ENCODE data around the gene TUBGCP2. TPM values are rescaled to one million over a fixed set of nuclear protein-coding genes. Genes with fewer than 3 reads are reported as not detected.

Gene TUBGCP2
- total RNA-seq, 2 donors from 2014 or later, result 53.8 to 53.9 TPM

DNA sequence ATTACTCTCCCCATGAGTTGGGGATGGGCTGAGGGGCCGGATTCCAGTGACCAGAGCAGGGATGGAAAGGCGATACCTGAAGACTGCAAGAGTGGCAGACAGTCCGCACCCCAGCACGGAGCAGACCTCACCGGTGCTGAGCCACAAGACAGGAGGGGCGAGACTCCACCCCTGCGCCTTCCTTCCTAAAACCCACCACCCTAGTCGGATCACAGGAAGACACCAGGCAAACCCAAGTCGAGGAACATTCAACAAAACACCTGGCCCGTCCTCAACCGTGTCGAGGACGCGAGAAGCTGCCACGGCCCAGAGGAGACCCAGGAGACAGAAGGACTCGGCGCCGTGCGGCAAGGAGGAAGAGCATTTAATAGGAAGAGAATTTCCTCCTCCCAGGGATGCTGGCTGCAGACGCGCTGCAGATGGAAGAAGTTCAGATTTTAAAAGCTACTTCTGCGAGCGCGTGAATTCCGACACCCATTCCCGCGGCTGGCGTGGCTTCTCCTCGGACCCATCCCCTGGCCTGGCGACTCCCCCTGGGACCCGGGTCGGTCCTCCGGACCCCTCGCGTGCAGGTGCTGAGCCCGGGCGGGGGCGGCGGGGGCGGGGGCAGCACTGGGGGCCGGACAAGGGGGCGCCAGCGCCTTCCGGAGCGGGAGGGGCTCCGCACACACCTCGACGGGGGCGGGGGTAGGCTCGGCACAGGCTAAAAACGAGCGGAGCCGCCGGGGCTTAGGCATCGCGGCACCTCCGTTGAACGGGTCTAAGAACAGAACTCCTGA is 79.2 kb downstream of the TUBGCP2 start:
- no peak for ATAC-seq
- no peak for DNase-seq
- intact Hi-C loops (cut with DNase I, micrococcal nuclease), result no loop called here

Small RNAs within 50 kb of the gene (microRNA-seq; reads per million reads assigned to microRNA genes)
- gene MIR202, result 1.1 to 4.1 reads per million in 2 donors

Other genes with a start within 250 kb of the TUBGCP2 start
- gene ADGRA1, start 220.9 kb downstream of the TUBGCP2 start, total RNA-seq, result not detected
- gene KNDC1, start 148.7 kb downstream of the TUBGCP2 start, total RNA-seq, result under 1 TPM; 0.06 to 0.20 TPM
- not detected for gene UTF1, start 78.7 kb downstream of the TUBGCP2 start, total RNA-seq
- under 1 TPM in 1 of 2 donors, not detected in 1; 0.14 TPM for gene VENTX, start 71.0 kb downstream of the TUBGCP2 start, total RNA-seq
- 1 to 10 TPM; 2.3 to 2.8 TPM for gene ADAM8, start 32.0 kb downstream of the TUBGCP2 start, total RNA-seq
- 10 to 100 TPM; 41.0 to 42.1 TPM for gene ZNF511, start within 50 bp of the TUBGCP2 start, total RNA-seq
- 1 to 10 TPM in 1 of 2 donors, under 1 TPM in 1; 0.43 to 1.6 TPM for gene CALY, start 28.0 kb upstream of the TUBGCP2 start, total RNA-seq
- 100 to 1,000 TPM in 1 of 2 donors, 10 to 100 TPM in 1; 48.3 to 244 TPM for gene PRAP1, start 38.5 kb upstream of the TUBGCP2 start, total RNA-seq
- 10 to 100 TPM; 25.5 to 28.7 TPM for gene FUOM, start 49.1 kb upstream of the TUBGCP2 start, total RNA-seq
- gene ECHS1, start 64.5 kb upstream of the TUBGCP2 start, total RNA-seq, result 100 to 1,000 TPM; 173 to 205 TPM
- 10 to 100 TPM in 1 of 2 donors, 1 to 10 TPM in 1; 9.3 to 10.5 TPM for gene PAOX, start 70.4 kb upstream of the TUBGCP2 start, total RNA-seq
- 10 to 100 TPM; 38.0 to 49.5 TPM for gene MTG1, start 85.3 kb upstream of the TUBGCP2 start, total RNA-seq
- not detected for gene SPRN, start 115.8 kb upstream of the TUBGCP2 start, total RNA-seq
- 1 to 10 TPM; 2.1 to 3.9 TPM for gene SCART1, start 145.1 kb upstream of the TUBGCP2 start, total RNA-seq
- gene CYP2E1, start 218.5 kb upstream of the TUBGCP2 start, total RNA-seq, result under 1 TPM; 0.67 to 0.92 TPM

Data from left colon (tissue), 2 donors.